Gastroesophageal sphincter (tissue), 3 donors: ENCODE measurements around the gene ELK1.

Experiments
- EP300 ChIP-seq: sonication (generic); formaldehyde crosslinking; IDR thresholded peaks from one replicate; pipeline ENCODE4 v1.6.1; 2017; ENCODE audit warnings: antibody characterized with exemption, mild to moderate bottlenecking
- POLR2A ChIP-seq, 2 donors: fragments of 450-650 bp; IDR thresholded peaks; one replicate each; pipeline ENCODE4 v1.6.1; 2017; ENCODE audit warnings: antibody characterized with exemption in 2 of 2, mild to moderate bottlenecking in 2 of 2, moderate library complexity in 1 of 2
- TF ChIP-seq, protein P1 (sequence below), 4 experiments: fragments of 200-600 bp in 2 of 4; fragments of 450-650 bp in 2 of 4; sonication (generic) in 1 of 4; IDR thresholded peaks; one replicate each; pipeline ENCODE4 v1.5.1; 2017 to 2019; ENCODE audit warnings: antibody characterized with exemption in 4 of 4, mild to moderate bottlenecking in 2 of 4, moderate library complexity in 2 of 4

DNA sequence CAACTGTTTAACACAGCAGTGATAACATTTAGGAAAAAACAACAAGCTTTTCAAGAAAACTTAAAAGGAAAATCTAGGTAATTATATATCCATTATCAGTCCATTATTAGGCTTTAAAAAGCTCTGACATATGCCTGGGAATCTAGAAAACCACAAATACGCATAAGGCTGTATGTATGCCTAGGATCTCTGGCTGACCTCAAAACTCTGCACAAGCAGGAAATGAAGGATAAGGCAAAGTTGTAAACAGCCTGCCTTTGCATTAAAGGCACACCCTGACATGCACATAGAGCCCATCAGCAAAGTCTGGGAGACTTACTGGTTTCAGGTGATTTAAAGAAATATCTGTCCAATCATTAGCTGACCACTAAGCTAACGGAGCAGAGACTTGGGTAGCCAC lies 54.1 kb downstream of the ELK1 start:
- TF ChIP-seq, protein P1, sequence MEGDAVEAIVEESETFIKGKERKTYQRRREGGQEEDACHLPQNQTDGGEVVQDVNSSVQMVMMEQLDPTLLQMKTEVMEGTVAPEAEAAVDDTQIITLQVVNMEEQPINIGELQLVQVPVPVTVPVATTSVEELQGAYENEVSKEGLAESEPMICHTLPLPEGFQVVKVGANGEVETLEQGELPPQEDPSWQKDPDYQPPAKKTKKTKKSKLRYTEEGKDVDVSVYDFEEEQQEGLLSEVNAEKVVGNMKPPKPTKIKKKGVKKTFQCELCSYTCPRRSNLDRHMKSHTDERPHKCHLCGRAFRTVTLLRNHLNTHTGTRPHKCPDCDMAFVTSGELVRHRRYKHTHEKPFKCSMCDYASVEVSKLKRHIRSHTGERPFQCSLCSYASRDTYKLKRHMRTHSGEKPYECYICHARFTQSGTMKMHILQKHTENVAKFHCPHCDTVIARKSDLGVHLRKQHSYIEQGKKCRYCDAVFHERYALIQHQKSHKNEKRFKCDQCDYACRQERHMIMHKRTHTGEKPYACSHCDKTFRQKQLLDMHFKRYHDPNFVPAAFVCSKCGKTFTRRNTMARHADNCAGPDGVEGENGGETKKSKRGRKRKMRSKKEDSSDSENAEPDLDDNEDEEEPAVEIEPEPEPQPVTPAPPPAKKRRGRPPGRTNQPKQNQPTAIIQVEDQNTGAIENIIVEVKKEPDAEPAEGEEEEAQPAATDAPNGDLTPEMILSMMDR (IDR thresholded peaks at IDR 0.05) = no peak
- TF ChIP-seq POLR2A (IDR thresholded peaks at IDR 0.05) (no peak), EP300 (no peak)
